HEK293 (cell line): ENCODE results near the gene PLA2G2A.

Experiments used
- CTCF ChIA-PET: fragments of 350-600 bp; formaldehyde crosslinking; extraction: SDS; loops from one replicate; lab custom pipeline; 2021; ENCODE audit warnings: antibody characterized with exemption; lab: Yijun Ruan, JAX
- POLR2A ChIA-PET: fragments of 300-600 bp; formaldehyde crosslinking; extraction: SDS; loops from one replicate; lab custom pipeline; 2020; ENCODE audit warnings: antibody characterized with exemption, inconsistent platforms; lab: Yijun Ruan, JAX
- H3K27ac ChIP-seq: fragments of 200-500 bp; sonication (Bioruptor generic); 2 replicates; pipeline ENCODE4 v1.5.1; 2014; ENCODE audit warnings: low read depth, low read length, control low read depth, inconsistent platforms; ENCODE audit errors: extremely low read depth
- H3K36me3 ChIP-seq, 2 experiments: fragments of 200-500 bp in 1 of 2; sonication (Bioruptor generic) in 1 of 2; 1 replicate in 1 of 2; 2 replicates in 1 of 2; pipeline ENCODE4 v1.5.1; 2014 to 2017; ENCODE audit warnings: inconsistent platforms in 2 of 2, low read length in 2 of 2; ENCODE audit not compliant: control insufficient read depth in 2 of 2, insufficient read depth in 1 of 2
- H3K4me1 ChIP-seq: fragments of 200-500 bp; sonication (Bioruptor generic); 2 replicates; pipeline ENCODE4 v1.5.1; 2014; ENCODE audit warnings: mild to moderate bottlenecking, low read length, inconsistent platforms; ENCODE audit not compliant: control insufficient read depth, insufficient read depth
- H3K4me3 ChIP-seq: 2 replicates; pipeline ENCODE4 v1.5.1; 2011; ENCODE audit warnings: low read depth, mild to moderate bottlenecking, control low read depth, low read length, moderate library complexity
- H3K9me3 ChIP-seq: fragments of 200-500 bp; sonication (Bioruptor generic); 2 replicates; pipeline ENCODE4 v1.5.1; 2014; ENCODE audit warnings: low read depth, low read length, inconsistent platforms; ENCODE audit not compliant: control insufficient read depth, insufficient read depth
- CTCF ChIP-seq: fragments of 450-650 bp; formaldehyde crosslinking; IDR thresholded peaks from 2 replicates; pipeline ENCODE4 v1.5.1; 2016; ENCODE audit warnings: missing biosample characterization, missing genetic modification characterization
- SETDB1 ChIP-seq: IDR thresholded peaks from one replicate; pipeline ENCODE4 v1.6.1; 2017; ENCODE audit warnings: mild to moderate bottlenecking, low read length, moderate library complexity, mixed read lengths; ENCODE audit not compliant: insufficient read length
- TRIM28 ChIP-seq: IDR thresholded peaks from 2 replicates; pipeline ENCODE4 v1.6.1; 2011; ENCODE audit warnings: low read length, control low read depth, borderline replicate concordance
- ZNF394 ChIP-seq: fragments of 450-650 bp; formaldehyde crosslinking; IDR thresholded peaks from 2 replicates; pipeline ENCODE4 v1.5.1; 2016; ENCODE audit warnings: missing biosample characterization, missing genetic modification characterization, mild to moderate bottlenecking, moderate library complexity, borderline replicate concordance
- ZNF610 ChIP-seq: fragments of 450-650 bp; formaldehyde crosslinking; IDR thresholded peaks from 2 replicates; pipeline ENCODE4 v1.5.1; 2016; ENCODE audit warnings: missing biosample characterization, missing genetic modification characterization, borderline replicate concordance
- TF ChIP-seq, protein P1 (sequence below): fragments of 450-650 bp; formaldehyde crosslinking; IDR thresholded peaks from 2 replicates; pipeline ENCODE4 v1.5.1; 2016; ENCODE audit warnings: missing biosample characterization, missing genetic modification characterization
- TF ChIP-seq, protein P2 (sequence below): fragments of 450-650 bp; formaldehyde crosslinking; IDR thresholded peaks from 2 replicates; pipeline ENCODE4 v1.5.1; 2016; ENCODE audit warnings: missing biosample characterization, missing genetic modification characterization, low read depth
- TF ChIP-seq, protein P3 (sequence below): fragments of 450-650 bp; formaldehyde crosslinking; IDR thresholded peaks from 2 replicates; pipeline ENCODE4 v1.5.1; 2016; ENCODE audit warnings: missing biosample characterization, missing genetic modification characterization

PLA2G2A gene

DNA sequence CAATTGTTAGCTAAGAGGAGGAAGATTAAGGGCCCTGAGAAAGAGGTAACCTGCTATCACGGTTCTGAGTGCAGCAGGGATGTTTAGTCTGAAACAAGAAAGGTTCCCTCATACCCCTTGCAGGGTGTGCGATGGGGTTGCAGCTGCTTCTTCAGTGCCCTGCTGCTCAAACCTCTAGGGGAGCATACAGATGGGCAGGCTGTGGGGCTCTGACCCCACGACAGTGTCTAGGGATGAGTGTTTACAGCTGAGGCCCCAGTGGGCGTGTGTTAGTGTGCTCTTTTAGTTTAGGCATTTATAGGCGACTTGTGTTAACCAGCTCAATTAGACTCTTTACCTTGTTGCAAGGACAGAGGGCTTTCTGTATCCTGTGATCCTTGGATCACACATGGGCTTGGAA lies 49.3 kb upstream of the PLA2G2A start (continued):
- no peak for TF ChIP-seq CTCF
- TF ChIP-seq, all 188 proteins: peak for 0

- POLR2A ChIA-PET, result interaction anchor here (0.6 kb wide), 1 partner anchor 88 kb away, joined by 4 read pairs; no protein-coding TSS in a partner anchor
Measured at GRCh38 chr1:20028125-20028524, 48.7 kb upstream of the PLA2G2A start.

GRCh38 chr1:20017741-20018140 lies 38.3 kb upstream of the PLA2G2A start:
- Histone ChIP-seq H3K9me3 (no peaks in the 10 kb centered on the region), H3K36me3 (no peaks in the 10 kb centered on the region), H3K27ac (no peak overlapping the region), H3K4me1 (no peaks in the 10 kb centered on the region), H3K4me3 (no peak overlapping the region)
- ChIA-PET POLR2A (no interaction called here), CTCF (no interaction called here)
- no peak for TF ChIP-seq TRIM28
- TF ChIP-seq, protein P1, sequence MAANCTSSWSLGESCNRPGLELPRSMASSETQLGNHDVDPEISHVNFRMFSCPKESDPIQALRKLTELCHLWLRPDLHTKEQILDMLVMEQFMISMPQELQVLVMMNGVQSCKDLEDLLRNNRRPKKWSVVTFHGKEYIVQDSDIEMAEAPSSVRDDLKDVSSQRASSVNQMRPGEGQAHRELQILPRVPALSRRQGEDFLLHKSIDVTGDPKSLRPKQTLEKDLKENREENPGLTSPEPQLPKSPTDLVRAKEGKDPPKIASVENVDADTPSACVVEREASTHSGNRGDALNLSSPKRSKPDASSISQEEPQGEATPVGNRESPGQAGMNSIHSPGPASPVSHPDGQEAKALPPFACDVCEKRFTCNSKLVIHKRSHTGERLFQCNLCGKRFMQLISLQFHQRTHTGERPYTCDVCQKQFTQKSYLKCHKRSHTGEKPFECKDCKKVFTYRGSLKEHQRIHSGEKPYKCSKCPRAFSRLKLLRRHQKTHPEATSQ (tag by site-specific recombination), result no peak
- TF ChIP-seq SETDB1, result peak; percentile 94

More at GRCh38 chr1:20028125-20028524, 48.7 kb upstream of the PLA2G2A start:
- H3K4me1 ChIP-seq, result no peaks in the 10 kb centered on the region
- CTCF ChIA-PET, result interaction anchor here (0.7 kb wide), 1 partner anchor 455 kb away, joined by 3 read pairs; no protein-coding TSS in a partner anchor
- H3K36me3 ChIP-seq, result no peaks in the 10 kb centered on the region
- no peak overlapping the region for H3K27ac ChIP-seq
- no peak for TF ChIP-seq ZNF394 (tag by site-specific recombination)
- TF ChIP-seq, protein P2, sequence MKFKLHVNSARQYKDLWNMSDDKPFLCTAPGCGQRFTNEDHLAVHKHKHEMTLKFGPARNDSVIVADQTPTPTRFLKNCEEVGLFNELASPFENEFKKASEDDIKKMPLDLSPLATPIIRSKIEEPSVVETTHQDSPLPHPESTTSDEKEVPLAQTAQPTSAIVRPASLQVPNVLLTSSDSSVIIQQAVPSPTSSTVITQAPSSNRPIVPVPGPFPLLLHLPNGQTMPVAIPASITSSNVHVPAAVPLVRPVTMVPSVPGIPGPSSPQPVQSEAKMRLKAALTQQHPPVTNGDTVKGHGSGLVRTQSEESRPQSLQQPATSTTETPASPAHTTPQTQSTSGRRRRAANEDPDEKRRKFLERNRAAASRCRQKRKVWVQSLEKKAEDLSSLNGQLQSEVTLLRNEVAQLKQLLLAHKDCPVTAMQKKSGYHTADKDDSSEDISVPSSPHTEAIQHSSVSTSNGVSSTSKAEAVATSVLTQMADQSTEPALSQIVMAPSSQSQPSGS (tag by site-specific recombination), result no peak
- TF ChIP-seq, all 188 proteins: peak for 0
- Histone ChIP-seq H3K9me3 (no peaks in the 10 kb centered on the region), H3K4me3 (no peak overlapping the region)

DNA sequence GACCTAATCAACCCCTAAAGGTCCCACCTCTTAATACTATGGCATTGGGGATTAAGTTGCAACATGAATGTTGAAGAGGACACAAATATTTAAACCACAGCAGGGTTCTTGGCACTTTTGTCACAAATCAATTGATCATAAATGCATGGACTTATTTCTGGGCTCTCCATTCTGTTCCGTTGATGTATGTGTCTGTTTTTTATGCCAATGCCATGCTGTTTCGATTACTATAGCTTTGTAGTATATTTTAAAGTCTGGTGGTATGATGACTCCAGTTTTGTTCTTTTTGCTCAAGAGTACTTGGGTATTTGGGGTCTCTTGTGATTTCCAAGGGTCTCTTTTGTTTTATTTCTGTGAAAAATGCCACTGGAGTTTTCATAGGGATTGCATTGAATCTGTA lies 34.7 kb upstream of the PLA2G2A start:
- H3K9me3 ChIP-seq, result no peaks in the 10 kb centered on the region
- POLR2A ChIA-PET, result no interaction called here
- no peaks in the 10 kb centered on the region for H3K36me3 ChIP-seq
- H3K27ac ChIP-seq, result no peak overlapping the region
- CTCF ChIA-PET, result interaction anchor here (0.5 to 0.8 kb wide), 2 partner anchors 137 to 180 kb away, joined by 3 to 4 read pairs; no protein-coding TSS in a partner anchor
- no peak overlapping the region for H3K4me3 ChIP-seq
- H3K4me1 ChIP-seq, result no peaks in the 10 kb centered on the region
- TF ChIP-seq, protein P3, sequence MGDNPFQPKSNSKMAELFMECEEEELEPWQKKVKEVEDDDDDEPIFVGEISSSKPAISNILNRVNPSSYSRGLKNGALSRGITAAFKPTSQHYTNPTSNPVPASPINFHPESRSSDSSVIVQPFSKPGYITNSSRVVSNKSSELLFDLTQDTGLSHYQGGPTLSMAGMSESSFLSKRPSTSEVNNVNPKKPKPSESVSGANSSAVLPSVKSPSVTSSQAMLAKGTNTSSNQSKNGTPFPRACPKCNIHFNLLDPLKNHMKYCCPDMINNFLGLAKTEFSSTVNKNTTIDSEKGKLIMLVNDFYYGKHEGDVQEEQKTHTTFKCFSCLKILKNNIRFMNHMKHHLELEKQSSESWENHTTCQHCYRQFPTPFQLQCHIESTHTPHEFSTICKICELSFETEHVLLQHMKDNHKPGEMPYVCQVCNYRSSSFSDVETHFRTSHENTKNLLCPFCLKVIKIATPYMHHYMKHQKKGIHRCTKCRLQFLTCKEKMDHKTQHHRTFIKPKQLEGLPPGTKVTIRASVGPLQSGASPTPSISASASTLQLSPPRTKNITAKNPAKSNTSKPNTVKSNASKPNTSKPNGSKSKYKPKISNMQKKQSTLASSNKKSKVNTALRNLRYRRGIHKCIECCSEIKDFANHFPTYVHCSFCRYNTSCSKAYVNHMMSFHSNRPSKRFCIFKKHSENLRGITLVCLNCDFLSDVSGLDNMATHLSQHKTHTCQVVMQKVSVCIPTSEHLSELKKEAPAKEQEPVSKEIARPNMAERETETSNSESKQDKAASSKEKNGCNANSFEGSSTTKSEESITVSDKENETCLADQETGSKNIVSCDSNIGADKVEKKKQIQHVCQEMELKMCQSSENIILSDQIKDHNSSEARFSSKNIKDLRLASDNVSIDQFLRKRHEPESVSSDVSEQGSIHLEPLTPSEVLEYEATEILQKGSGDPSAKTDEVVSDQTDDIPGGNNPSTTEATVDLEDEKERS (tag by site-specific recombination), result peak; percentile 61; the same call in 1 of the 2 replicates
- TF ChIP-seq SETDB1, result peak; percentile 73
- TF ChIP-seq ZNF610, result no peak
